Stimulated activated CD4-positive, alpha-beta T cell treated with anti-CD3 and anti-CD28 coated beads, Interleukin-2, amount 100 ng/mL, for 4 hours (primary cell): Measurements from ENCODE around the gene MRGPRD.

Source experiments
- DNase-seq: peaks from one replicate; pipeline ENCODE4 v3.0.0-alpha.2; 2020; ENCODE audit warnings: low read depth

MRGPRD gene

GRCh38 chr11:68968306-68969250 lies 12.2 kb downstream of the MRGPRD start:
- DNase-seq: no peak

- no peak for DNase-seq
Measured at GRCh38 chr11:68966894-68967780, 13.6 kb downstream of the MRGPRD start.

GRCh38 chr11:68965901-68966853 lies 14.6 kb downstream of the MRGPRD start:
- DNase-seq: no peak

GRCh38 chr11:68963779-68964178 lies 17.0 kb downstream of the MRGPRD start:
- no peak for DNase-seq

GRCh38 chr11:68962527-68963250 lies 18.1 kb downstream of the MRGPRD start:
- DNase-seq: no peak

- no peak for DNase-seq
Measured at GRCh38 chr11:68961245-68961644, 19.5 kb downstream of the MRGPRD start.

GRCh38 chr11:68960294-68961071 lies 20.3 kb downstream of the MRGPRD start:
- no peak for DNase-seq

- DNase-seq: no peak
Measured at GRCh38 chr11:68959465-68960293, 21.1 kb downstream of the MRGPRD start.

- no peak for DNase-seq
Measured at GRCh38 chr11:68958211-68958610, 22.6 kb downstream of the MRGPRD start.

GRCh38 chr11:68956547-68957254 lies 24.1 kb downstream of the MRGPRD start:
- no peak for DNase-seq

GRCh38 chr11:68956142-68956541 lies 24.6 kb downstream of the MRGPRD start:
- no peak for DNase-seq

GRCh38 chr11:68955607-68955958 lies 25.2 kb downstream of the MRGPRD start:
- DNase-seq: no peak

- no peak for DNase-seq
Measured at GRCh38 chr11:68954836-68955606, 25.8 kb downstream of the MRGPRD start.

- no peak for DNase-seq
Measured at GRCh38 chr11:68950762-68951161, 30.0 kb downstream of the MRGPRD start.

- DNase-seq: no peak
Measured at GRCh38 chr11:68950270-68950669, 30.5 kb downstream of the MRGPRD start.

- DNase-seq: no peak
Measured at GRCh38 chr11:68948935-68949334, 31.9 kb downstream of the MRGPRD start.

- DNase-seq: no peak
Measured at GRCh38 chr11:68948496-68948895, 32.3 kb downstream of the MRGPRD start.

- no peak for DNase-seq
Measured at GRCh38 chr11:68947151-68947550, 33.6 kb downstream of the MRGPRD start.
